Activated T-cell treated with anti-CD3 and anti-CD28 coated beads, Interleukin-2, amount 50 U/mL, for 24 hours (primary cell): ENCODE data around the gene THNSL1.

Experiments
- DNase-seq: peaks from one replicate; pipeline ENCODE4 v3.0.0-alpha.2; 2020
- H3K27ac Mint-ChIP-seq: 2 replicates; pipeline ENCODE4 v1.8.0; 2020; ENCODE audit warnings: mild to moderate bottlenecking, mixed read lengths
- H3K27me3 Mint-ChIP-seq: 2 replicates; pipeline ENCODE4 v1.8.0; 2020; ENCODE audit warnings: mixed read lengths
- H3K36me3 Mint-ChIP-seq: 2 replicates; pipeline ENCODE4 v1.8.0; 2020; ENCODE audit warnings: low read depth, mixed read lengths
- H3K4me1 Mint-ChIP-seq: 2 replicates; pipeline ENCODE4 v1.8.0; 2020; ENCODE audit warnings: low read depth, mixed read lengths
- H3K4me3 Mint-ChIP-seq: 2 replicates; pipeline ENCODE4 v1.8.0; 2020; ENCODE audit warnings: mild to moderate bottlenecking, moderate library complexity, mixed read lengths
- H3K9me3 Mint-ChIP-seq: 2 replicates; pipeline ENCODE4 v1.8.0; 2020; ENCODE audit warnings: mixed read lengths

THNSL1 gene

DNA sequence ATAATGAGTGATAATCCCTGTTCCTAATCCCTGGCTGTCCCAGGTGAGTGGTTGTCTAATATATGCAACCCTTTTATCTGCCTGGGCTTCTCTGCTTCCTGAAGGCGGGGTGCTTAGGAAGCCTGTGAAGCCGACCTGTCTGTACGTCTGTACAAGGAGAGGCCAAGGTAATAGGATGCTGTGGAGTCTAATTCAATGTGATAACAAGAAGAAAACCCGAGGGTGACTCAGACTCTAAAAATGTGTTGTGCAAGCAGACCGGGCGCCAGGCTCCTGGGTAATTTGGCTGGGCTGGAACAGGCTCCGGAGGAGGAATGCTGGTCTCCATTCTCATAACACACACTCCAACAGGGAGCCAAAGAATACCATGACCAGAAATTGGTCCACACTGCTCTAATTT lies 43.6 kb downstream of the THNSL1 start:
- Mint-ChIP-seq H3K36me3 (no peaks in the 10 kb centered on the region), H3K27me3 (peaks cover 8% of the 10 kb centered on the region), H3K9me3 (no peaks in the 10 kb centered on the region), H3K4me3 (no peak overlapping the region), H3K27ac (no peak overlapping the region), H3K4me1 (peaks cover 10% of the 10 kb centered on the region)
- DNase-seq = no peak

GRCh38 chr10:25061125-25061524 lies 44.7 kb downstream of the THNSL1 start:
- Mint-ChIP-seq H3K27me3 (peaks cover 8% of the 10 kb centered on the region), H3K27ac (no peak overlapping the region), H3K4me3 (no peak overlapping the region)

DNA sequence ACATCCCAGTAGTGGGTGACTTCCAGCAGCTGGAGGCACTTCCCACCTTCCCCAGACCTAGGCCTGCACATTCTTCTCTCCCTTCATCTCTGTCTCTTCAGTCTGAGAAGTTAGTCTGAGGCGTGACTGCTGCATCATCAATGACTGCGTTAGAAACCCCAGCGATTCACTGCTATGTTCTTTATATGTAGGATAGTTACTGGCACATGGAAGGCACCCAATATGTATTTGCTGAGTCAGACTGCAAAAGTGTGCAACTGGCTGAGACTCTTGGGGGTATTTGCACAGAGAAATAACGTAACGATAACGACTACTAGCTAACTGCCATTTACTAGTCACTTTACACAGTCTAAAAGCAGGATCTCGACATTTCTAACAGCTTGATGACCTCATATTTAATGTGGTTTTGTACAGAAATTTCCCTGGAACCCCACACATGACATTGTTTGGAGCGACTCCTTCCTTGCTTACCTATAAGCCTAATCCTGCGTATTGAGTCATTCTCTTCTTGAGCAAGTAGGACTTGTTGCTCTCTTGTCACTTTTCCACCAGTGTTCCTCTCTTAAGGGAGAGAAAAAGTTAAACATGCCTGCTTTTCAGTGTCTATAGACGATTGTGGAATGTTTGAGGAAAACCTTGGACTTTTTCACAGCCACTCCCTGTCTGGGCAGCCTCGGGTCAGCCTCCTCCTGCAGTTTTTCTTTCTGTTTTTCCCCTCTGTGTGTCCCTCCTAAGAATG lies 45.5 kb downstream of the THNSL1 start:
- H3K36me3 Mint-ChIP-seq = no peaks in the 10 kb centered on the region
- no peak for DNase-seq
- H3K27me3 Mint-ChIP-seq = peaks cover 8% of the 10 kb centered on the region
- H3K27ac Mint-ChIP-seq = peak overlapping the region; percentile 84
- H3K4me1 Mint-ChIP-seq = peaks cover 10% of the 10 kb centered on the region
- H3K9me3 Mint-ChIP-seq = no peaks in the 10 kb centered on the region
- no peak overlapping the region for H3K4me3 Mint-ChIP-seq

More at GRCh38 chr10:25061125-25061524, 44.7 kb downstream of the THNSL1 start:
- no peak for DNase-seq
- Mint-ChIP-seq H3K36me3 (no peaks in the 10 kb centered on the region), H3K4me1 (peaks cover 10% of the 10 kb centered on the region), H3K9me3 (no peaks in the 10 kb centered on the region)

GRCh38 chr10:25063157-25063556 lies 46.7 kb downstream of the THNSL1 start:
- Mint-ChIP-seq H3K4me1 (peaks cover 10% of the 10 kb centered on the region), H3K4me3 (no peak overlapping the region), H3K27me3 (peaks cover 9% of the 10 kb centered on the region), H3K9me3 (no peaks in the 10 kb centered on the region), H3K27ac (no peak overlapping the region), H3K36me3 (no peaks in the 10 kb centered on the region)
- DNase-seq = no peak

DNA sequence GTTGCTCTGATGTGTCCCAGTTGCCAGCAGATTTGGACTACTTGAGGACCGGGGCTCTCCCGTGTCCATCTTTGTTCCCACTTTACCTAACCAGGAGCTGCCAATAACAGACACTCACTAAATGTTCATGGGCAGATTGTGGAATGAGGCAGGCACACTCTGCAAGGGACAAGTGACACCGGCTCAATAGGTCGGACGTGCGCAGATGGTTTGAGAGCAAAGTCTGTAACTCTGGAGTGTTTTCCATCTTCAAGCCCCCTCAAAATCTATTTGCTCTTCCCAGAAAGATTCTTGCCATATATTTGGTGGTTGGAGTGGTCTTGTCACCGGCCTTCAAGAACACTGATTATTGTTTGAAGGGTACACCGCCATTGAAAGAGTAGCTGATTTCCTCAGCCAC lies 47.2 kb downstream of the THNSL1 start:
- Mint-ChIP-seq H3K27ac (no peak overlapping the region), H3K9me3 (no peaks in the 10 kb centered on the region), H3K27me3 (peaks cover 11% of the 10 kb centered on the region), H3K4me3 (no peak overlapping the region), H3K4me1 (peaks cover 10% of the 10 kb centered on the region), H3K36me3 (no peaks in the 10 kb centered on the region)
- no peak for DNase-seq

GRCh38 chr10:25064401-25064800 lies 48.0 kb downstream of the THNSL1 start:
- DNase-seq = no peak
- Mint-ChIP-seq H3K27ac (no peak overlapping the region), H3K4me1 (peaks cover 10% of the 10 kb centered on the region), H3K9me3 (no peaks in the 10 kb centered on the region), H3K27me3 (peaks cover 11% of the 10 kb centered on the region), H3K36me3 (no peaks in the 10 kb centered on the region), H3K4me3 (no peak overlapping the region)

GRCh38 chr10:25065761-25066476 lies 49.5 kb downstream of the THNSL1 start:
- Mint-ChIP-seq H3K9me3 (no peaks in the 10 kb centered on the region), H3K27me3 (peaks cover 11% of the 10 kb centered on the region), H3K27ac (no peak overlapping the region), H3K36me3 (no peaks in the 10 kb centered on the region), H3K4me1 (peaks cover 10% of the 10 kb centered on the region), H3K4me3 (no peak overlapping the region)
- DNase-seq = no peak

DNA sequence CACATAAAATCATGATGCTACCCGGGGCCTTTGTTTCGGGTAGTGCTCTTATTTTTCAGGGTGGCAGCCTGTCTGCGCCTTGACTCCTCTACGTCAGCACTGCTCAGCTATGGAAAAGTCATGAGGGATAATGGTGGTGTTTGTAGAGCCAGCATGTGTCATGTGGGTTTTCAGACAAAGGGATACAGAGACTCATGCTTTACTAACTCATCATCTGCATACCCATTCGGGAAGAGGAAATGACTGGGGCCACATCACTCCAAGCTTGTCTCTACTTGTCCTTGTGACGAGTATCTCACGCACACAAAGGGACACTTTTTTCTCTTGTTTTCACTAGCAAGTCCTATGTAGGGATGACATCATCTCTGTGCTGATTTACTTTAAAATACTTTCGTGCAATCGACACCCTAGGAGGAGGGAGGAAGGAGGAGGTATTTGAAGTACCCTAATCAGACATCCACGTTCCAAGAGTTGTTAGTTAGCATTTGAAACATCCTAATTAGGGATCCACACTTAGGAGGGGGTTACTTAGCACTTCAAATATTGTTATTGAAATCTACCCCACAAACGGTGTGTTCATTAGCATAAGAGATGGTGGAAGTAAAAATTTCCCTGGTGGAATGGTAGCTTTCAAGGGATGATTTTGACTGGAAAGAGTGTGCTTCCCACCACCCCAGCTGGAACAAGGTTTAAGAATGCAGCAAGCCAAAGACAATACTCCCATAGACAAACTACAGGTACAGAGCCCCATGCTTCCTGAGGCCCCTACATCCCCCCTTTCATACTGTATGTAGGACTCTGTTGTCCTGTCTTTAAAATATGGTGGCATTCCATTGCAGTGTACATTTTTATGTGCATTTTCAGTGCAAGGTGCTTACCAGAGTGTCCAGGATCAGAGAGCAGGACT lies 52.0 kb downstream of the THNSL1 start:
- DNase-seq = no peak
- no peaks in the 10 kb centered on the region for H3K9me3 Mint-ChIP-seq
- H3K27ac Mint-ChIP-seq = no peak overlapping the region
- H3K36me3 Mint-ChIP-seq = no peaks in the 10 kb centered on the region
- H3K27me3 Mint-ChIP-seq = peaks cover 9% of the 10 kb centered on the region
- H3K4me1 Mint-ChIP-seq = peaks cover 2% of the 10 kb centered on the region
- no peak overlapping the region for H3K4me3 Mint-ChIP-seq

GRCh38 chr10:25071227-25071626 lies 54.8 kb downstream of the THNSL1 start:
- DNase-seq = no peak
- Mint-ChIP-seq H3K27ac (no peak overlapping the region), H3K36me3 (no peaks in the 10 kb centered on the region), H3K4me1 (no peaks in the 10 kb centered on the region), H3K9me3 (no peaks in the 10 kb centered on the region), H3K4me3 (no peak overlapping the region), H3K27me3 (peaks cover 14% of the 10 kb centered on the region)

DNA sequence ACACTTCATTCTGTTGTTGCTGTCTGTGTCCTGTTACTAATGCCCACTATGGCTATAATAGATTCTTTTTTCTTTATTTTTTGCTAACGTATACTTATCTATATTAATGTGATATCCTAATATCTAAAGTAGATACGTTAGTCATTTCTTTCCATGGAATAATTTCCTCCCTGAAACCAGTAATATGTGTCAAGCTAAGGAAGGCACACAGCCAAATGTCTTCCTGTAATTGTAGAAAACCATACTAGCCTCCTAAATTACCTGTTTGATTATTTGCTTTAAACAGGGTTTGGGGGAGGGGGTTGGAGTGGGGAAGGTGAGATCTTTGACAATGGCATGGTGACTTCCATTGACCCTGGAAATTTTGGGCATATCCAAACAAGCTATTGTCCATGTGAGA lies 56.4 kb downstream of the THNSL1 start:
- Mint-ChIP-seq H3K27ac (no peak overlapping the region), H3K27me3 (peaks cover 14% of the 10 kb centered on the region), H3K4me1 (no peaks in the 10 kb centered on the region), H3K36me3 (no peaks in the 10 kb centered on the region), H3K4me3 (no peak overlapping the region), H3K9me3 (no peaks in the 10 kb centered on the region)
- DNase-seq = no peak

- DNase-seq = no peak
These were observed 59.4 kb downstream of the THNSL1 start for GRCh38 chr10:25075825-25076224.

More at GRCh38 chr10:25075825-25076224, 59.4 kb downstream of the THNSL1 start:
- H3K27ac Mint-ChIP-seq = no peak overlapping the region
- H3K27me3 Mint-ChIP-seq = peaks cover 11% of the 10 kb centered on the region
- no peaks in the 10 kb centered on the region for H3K36me3 Mint-ChIP-seq
- H3K4me3 Mint-ChIP-seq = no peak overlapping the region
- peaks cover 6% of the 10 kb centered on the region for H3K4me1 Mint-ChIP-seq
- no peaks in the 10 kb centered on the region for H3K9me3 Mint-ChIP-seq
